Stimulated activated naive CD8-positive, alpha-beta T cell treated with anti-CD3 and anti-CD28 coated beads, Interleukin-15, Interleukin-2, amounts not matched to agents 100 ng/mL and 50 ng/mL, for 24 hours (primary cell): ENCODE results near the gene VAV1.
"Not testable (repeated sequence)": the region's sequence is repeated elsewhere in the genome, so short reads cannot be mapped to it uniquely, and the experiment has no call there.

Source experiments
- H3K27ac Mint-ChIP-seq: one replicate; pipeline ENCODE4 v1.8.0; 2021; ENCODE audit warnings: mild to moderate bottlenecking, mixed read lengths
- H3K27me3 Mint-ChIP-seq: one replicate; pipeline ENCODE4 v1.8.0; 2021; ENCODE audit warnings: mixed read lengths
- H3K36me3 Mint-ChIP-seq: one replicate; pipeline ENCODE4 v1.8.0; 2021; ENCODE audit warnings: low read depth, mixed read lengths
- H3K4me1 Mint-ChIP-seq: one replicate; pipeline ENCODE4 v1.8.0; 2021; ENCODE audit warnings: low read depth, mixed read lengths
- H3K4me3 Mint-ChIP-seq: one replicate; pipeline ENCODE4 v1.8.0; 2021; ENCODE audit warnings: mild to moderate bottlenecking, mixed read lengths
- H3K9me3 Mint-ChIP-seq: one replicate; pipeline ENCODE4 v1.8.0; 2021; ENCODE audit warnings: mixed read lengths

The VAV1 gene

DNA sequence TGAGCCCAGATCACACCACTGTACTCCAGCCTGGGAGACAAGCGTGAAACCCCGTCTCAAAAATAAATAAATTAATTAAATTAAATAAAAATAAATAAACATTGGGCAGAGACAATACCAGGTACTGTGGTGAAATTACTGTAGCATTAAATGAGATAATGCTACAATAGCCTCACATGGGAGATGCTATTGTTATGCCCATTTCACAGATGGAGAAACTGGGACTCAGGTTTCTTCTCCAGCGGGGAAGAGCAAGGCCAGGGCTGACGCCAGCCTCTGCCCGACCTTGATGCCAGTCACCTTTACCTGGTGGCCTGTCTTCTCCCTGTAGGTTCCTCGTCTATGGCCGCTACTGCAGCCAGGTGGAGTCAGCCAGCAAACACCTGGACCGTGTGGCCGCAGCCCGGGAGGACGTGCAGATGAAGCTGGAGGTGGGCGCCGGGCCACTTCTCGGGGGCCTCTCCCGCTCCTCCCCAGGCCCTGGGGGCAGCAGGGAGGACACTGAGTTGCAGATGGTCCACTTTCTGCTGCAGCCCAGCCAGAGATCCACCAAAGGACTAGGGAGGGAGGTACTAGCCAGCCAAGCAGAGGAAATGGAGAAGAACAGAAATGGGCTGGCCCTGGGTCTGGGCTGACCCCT, 53.9 kb downstream of the VAV1 start:
- Mint-ChIP-seq H3K4me1 (peaks cover 3% of the 10 kb centered on the region), H3K27ac (no peak overlapping the region)

DNA sequence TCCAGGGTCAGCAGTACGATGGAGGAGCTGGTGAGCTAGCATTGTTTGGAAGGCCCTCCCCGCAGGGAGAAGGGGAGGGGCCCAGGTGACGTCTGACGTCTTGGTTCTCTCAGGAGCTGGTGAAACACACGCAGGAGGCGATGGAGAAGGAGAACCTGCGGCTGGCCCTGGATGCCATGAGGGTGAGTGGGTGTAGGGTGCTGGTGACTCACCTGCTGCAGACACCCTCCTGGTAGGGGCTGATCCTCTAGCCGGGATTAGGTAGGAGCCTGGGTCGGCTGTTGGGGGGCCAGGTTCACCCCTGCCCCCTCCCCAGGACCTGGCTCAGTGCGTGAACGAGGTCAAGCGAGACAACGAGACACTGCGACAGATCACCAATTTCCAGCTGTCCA, 55.8 kb downstream of the VAV1 start:
- Mint-ChIP-seq H3K36me3 (peaks cover 73% of the 10 kb centered on the region), H3K4me3 (no peak overlapping the region), H3K27me3 (no peaks in the 10 kb centered on the region), H3K27ac (no peak overlapping the region), H3K9me3 (no peaks in the 10 kb centered on the region), H3K4me1 (peaks cover 3% of the 10 kb centered on the region)

More for the DNA sequence above, 53.9 kb downstream of the VAV1 start:
- no peaks in the 10 kb centered on the region for H3K27me3 Mint-ChIP-seq
- no peak overlapping the region for H3K4me3 Mint-ChIP-seq
- H3K9me3 Mint-ChIP-seq: no peaks in the 10 kb centered on the region
- peaks cover 61% of the 10 kb centered on the region for H3K36me3 Mint-ChIP-seq

DNA sequence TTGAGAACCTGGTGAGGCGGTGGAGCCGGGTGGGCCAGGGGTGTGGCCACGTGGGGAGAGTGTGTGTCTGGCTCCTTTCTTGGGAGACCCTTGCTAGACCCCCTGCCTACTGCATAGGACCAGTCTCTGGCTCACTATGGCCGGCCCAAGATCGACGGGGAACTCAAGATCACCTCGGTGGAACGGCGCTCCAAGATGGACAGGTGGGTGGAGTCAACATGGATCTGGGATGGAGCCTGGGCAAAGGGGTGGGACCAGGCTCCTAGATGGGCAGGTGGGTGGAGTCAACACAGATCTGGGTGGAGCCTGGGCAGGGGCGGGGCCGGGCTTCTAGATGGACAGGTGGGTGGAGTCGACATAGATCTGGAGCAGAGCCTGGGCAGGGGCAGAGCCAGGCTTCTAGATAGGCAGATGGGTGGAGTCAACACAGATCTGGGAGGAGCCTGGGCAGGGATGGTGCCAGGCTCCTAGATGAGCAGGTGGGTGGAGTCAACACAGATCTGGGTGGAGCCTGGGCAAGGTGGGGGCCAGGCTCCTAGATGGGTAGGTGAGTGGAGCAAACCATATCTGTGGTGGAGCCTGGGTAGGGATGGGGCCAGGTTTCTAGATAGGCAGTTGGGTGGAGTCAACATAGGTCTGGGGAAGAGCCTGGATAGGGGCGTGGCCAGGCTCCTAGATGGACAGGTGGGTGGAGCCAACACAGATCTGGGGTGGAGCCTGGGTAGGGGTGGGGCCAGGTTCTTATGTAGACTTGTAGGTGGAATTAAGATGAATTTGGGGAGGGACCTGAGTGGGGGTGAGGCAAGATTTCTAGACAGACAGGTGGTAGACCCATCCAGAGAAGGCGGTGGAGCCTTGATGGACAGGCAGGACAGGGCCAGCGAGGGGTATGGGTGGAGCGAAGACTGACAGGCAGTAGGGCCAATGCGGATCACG, 56.5 kb downstream of the VAV1 start:
- H3K9me3 Mint-ChIP-seq: no peaks in the 10 kb centered on the region
- peaks cover 3% of the 10 kb centered on the region for H3K4me1 Mint-ChIP-seq
- H3K27ac Mint-ChIP-seq: peak overlapping the region; percentile 65
- no peak overlapping the region for H3K4me3 Mint-ChIP-seq
- H3K36me3 Mint-ChIP-seq: peaks cover 73% of the 10 kb centered on the region
- H3K27me3 Mint-ChIP-seq: no peaks in the 10 kb centered on the region

DNA sequence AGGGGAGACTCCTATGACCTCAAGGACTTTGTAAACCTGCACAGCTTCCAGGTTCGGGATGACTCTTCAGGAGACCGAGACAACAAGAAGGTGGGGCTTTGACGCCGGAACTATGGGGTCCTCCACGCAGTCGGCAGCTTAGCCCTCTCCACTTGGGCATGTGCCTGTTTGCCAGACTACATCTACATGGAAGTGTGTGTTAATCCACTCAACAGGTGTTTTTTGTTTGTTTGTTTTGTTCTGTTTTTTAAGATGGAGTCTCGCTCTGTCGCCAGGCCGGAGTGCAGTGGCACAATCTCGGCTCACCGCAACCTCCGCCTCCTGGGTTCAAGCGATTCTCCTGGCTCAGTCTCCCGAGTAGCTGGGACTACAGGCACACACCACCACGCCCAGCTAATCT, 57.3 kb downstream of the VAV1 start:
- H3K4me3 Mint-ChIP-seq, H3K9me3 Mint-ChIP-seq, H3K4me1 Mint-ChIP-seq, H3K27me3 Mint-ChIP-seq, H3K27ac Mint-ChIP-seq: not testable (repeated sequence)
- H3K36me3 Mint-ChIP-seq: peaks cover 67% of the 10 kb centered on the region

DNA sequence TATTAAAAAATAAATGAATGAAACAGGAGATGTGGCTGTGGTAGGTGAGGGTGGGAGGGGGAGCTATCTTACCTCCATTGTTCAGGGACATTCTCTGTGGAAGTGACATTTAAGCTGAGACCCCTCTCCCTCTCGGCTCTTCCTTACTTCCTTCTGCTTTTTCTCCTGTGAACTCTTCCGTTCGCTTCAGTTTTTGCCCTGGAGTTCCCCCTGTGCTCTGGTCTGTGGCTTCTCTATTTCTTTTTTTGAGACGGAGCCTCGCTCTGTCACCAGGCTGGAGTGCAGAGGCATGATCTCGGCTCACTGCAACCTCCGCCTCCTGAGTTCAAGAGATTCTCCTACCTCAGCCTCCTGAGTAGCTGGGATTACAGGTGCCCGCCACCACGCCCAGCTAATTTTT, 58.6 kb downstream of the VAV1 start:
- H3K4me3 Mint-ChIP-seq, H3K9me3 Mint-ChIP-seq, H3K27me3 Mint-ChIP-seq, H3K27ac Mint-ChIP-seq, H3K4me1 Mint-ChIP-seq: not testable (repeated sequence)
- H3K36me3 Mint-ChIP-seq: peaks cover 68% of the 10 kb centered on the region

DNA sequence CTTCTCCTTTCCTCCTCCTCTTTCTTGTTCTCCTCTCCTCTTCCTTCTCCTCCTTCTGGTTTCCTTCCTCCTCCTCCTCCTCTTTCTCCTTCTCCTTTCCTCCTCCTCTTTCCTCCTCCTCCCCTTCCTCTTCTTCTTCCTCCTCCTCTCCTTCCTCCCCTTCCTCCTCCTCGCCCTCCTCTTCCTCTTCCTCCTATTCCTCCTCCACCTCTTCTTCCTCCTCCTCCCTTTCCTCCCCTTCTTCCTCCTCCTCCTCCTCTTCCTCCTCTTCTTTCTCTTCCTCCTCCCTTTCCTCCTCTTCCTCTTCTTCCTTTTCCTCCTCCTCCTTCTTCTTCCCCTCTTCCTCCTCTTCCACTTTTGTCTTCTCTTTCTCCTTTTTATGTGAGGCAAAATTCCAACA, 59.9 kb downstream of the VAV1 start:
- peak overlapping the region; percentile 56 for H3K27ac Mint-ChIP-seq

DNA sequence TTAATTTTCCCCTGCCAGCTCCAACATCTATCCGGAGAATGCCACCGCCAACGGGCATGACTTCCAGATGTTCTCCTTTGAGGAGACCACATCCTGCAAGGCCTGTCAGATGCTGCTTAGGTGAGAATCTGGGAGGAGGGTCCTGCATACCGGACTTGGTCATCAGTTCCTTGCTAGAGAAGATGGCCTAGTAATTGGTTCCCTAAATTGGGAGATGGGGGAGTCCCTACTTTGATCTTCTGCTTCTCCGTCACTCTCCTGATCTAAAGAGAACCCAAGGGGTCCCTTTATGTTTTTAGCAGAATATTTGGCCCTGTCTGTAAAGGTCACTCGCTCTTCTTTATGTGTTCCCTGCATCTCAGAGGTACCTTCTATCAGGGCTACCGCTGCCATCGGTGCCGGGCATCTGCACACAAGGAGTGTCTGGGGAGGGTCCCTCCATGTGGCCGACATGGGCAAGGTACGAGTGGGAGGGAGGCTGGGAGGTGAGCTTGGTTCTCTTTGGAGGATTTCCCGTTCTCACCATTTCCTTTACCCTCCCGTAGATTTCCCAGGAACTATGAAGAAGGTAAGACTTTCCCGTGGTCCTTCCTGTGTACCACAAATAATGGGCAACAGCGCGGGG, 60.8 kb downstream of the VAV1 start:
- Mint-ChIP-seq H3K36me3 (peaks cover 75% of the 10 kb centered on the region), H3K27ac (no peak overlapping the region), H3K4me3 (no peak overlapping the region), H3K4me1 (peaks cover 24% of the 10 kb centered on the region), H3K9me3 (no peaks in the 10 kb centered on the region), H3K27me3 (no peaks in the 10 kb centered on the region)

More for the DNA sequence above, 59.9 kb downstream of the VAV1 start:
- Mint-ChIP-seq H3K36me3 (peaks cover 75% of the 10 kb centered on the region), H3K9me3 (no peaks in the 10 kb centered on the region), H3K27me3 (no peaks in the 10 kb centered on the region), H3K4me3 (no peak overlapping the region), H3K4me1 (peaks cover 18% of the 10 kb centered on the region)

DNA sequence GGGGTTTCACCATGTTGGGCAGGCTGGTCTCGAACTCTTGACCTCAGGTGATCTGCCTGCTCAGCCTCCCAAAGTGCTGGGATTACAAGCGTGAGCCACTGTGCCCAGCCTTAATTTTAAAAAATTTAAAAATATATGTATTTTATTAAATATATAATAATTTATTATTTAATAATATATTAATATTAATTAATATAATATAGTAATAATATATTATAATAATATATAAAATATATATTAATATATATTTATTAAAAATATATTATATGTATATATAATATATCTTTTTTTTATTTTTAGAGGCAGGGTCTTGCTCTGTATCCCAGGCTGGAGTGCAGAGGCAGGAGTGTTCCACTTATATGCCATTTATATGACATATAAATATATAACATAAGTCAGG, 61.9 kb downstream of the VAV1 start:
- Mint-ChIP-seq H3K9me3 (no peaks in the 10 kb centered on the region), H3K4me3 (no peak overlapping the region), H3K36me3 (peaks cover 67% of the 10 kb centered on the region), H3K4me1 (peaks cover 27% of the 10 kb centered on the region), H3K27me3 (no peaks in the 10 kb centered on the region), H3K27ac (no peak overlapping the region)

DNA sequence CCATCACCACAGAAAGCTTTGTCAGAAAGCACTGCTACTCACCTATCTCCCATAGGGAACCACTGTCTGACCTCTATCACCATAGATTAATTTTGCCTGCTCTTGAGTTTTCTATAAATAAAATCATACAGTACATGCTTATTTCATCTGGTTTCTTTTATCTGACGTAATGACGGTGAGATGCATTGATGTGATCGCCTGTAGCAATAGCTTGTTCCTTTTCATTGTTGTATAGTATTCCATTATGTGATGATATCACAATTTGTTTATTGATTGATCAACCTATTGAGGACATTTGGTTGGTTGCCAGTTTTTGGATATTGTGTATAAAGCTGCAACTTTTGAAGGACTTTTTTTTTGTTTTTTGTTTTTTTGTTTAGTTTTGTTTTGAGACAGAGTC, 63.0 kb downstream of the VAV1 start:
- Mint-ChIP-seq H3K4me3 (no peak overlapping the region), H3K4me1 (peaks cover 27% of the 10 kb centered on the region), H3K36me3 (peaks cover 67% of the 10 kb centered on the region), H3K27ac (no peak overlapping the region), H3K27me3 (no peaks in the 10 kb centered on the region), H3K9me3 (no peaks in the 10 kb centered on the region)

DNA sequence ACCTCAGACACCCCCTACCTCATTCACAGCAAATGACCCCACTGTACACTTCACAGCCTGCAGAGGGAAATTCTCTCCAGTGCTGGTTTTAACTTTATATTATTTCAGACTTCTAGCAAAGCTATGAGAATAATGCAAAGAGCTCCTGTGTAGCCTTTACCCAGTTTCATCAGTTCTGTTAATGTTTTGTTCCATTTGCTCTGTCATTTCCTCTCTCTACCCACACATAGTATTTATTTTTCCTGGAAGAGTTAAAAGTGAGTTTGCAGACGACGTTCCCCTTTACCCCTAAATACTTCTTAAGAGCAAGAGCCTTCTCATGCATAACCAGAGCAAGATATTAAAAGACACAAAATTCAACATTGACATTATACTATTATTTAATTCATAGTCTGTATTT, 65.0 kb downstream of the VAV1 start:
- Mint-ChIP-seq H3K27ac (peak overlapping the region; percentile 91), H3K4me1 (peaks cover 27% of the 10 kb centered on the region), H3K36me3 (peaks cover 56% of the 10 kb centered on the region), H3K9me3 (no peaks in the 10 kb centered on the region), H3K4me3 (peak overlapping the region; percentile 38), H3K27me3 (no peaks in the 10 kb centered on the region)

DNA sequence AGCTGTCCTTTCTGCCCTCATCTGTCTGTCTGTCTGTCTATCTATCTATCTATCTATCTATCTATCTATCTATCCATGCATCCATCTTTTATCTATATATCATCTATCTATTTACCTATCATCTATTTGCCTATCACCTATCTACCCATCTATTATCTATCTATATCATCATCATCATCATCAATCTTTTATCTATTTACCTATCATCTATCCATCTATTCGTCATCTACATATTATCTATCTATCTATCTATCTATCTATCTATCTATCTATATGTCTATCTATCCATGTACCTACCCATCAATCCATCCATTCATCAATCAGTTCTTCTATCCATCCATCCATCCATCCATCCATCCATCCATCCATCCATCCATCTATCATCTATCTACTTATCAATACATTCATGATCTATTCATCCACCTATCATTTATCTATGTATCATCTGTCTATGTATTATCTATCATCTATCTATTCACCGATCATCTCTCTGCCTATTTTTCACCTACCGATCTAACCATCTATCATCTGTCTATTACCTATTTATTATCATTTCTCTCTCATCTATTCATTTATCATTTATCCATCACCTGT, 65.7 kb downstream of the VAV1 start:
- Mint-ChIP-seq H3K4me3 (peak overlapping the region; percentile 28), H3K36me3 (peaks cover 51% of the 10 kb centered on the region)

DNA sequence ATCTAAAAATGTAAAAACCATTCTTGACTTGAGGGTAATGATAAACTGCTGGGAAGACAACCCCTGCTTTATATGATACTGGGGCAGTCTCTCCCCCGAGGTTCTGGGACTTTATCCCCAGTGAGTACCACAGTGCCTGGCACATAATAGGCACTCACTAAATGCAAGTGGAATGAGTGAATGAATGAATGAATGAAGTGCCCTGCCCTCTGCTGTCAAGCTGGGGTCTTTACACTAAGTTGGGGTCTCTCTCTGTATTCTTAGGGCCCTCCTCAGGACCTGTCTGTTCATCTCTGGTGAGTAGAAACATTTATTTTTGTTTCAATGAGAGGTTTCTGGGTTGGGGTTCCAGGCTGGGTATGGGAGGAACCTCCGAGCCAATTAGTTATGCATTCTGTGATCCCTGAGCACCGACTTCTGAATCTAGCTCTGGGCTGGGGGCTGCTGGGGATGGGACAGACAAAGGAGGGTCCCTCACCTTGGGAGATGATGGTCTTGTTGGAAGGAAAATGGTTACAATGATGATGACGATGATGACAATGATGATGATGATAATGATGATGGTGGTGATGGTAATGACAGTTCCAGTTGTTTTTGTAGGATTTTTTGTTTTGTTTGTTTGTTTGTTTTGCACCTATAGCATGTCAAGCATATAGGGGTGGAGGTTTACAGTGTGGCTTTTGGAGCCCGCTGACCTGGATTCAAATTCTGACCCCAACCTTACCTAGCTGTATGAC, 70.5 kb downstream of the VAV1 start:
- Mint-ChIP-seq H3K27ac (no peak overlapping the region), H3K4me3 (no peak overlapping the region), H3K36me3 (peaks cover 24% of the 10 kb centered on the region), H3K9me3 (no peaks in the 10 kb centered on the region), H3K27me3 (no peaks in the 10 kb centered on the region), H3K4me1 (peaks cover 5% of the 10 kb centered on the region)

More for the DNA sequence above, 65.7 kb downstream of the VAV1 start:
- peaks cover 27% of the 10 kb centered on the region for H3K4me1 Mint-ChIP-seq
- peak overlapping the region; percentile 91 for H3K27ac Mint-ChIP-seq
- H3K9me3 Mint-ChIP-seq: no peaks in the 10 kb centered on the region
- no peaks in the 10 kb centered on the region for H3K27me3 Mint-ChIP-seq

DNA sequence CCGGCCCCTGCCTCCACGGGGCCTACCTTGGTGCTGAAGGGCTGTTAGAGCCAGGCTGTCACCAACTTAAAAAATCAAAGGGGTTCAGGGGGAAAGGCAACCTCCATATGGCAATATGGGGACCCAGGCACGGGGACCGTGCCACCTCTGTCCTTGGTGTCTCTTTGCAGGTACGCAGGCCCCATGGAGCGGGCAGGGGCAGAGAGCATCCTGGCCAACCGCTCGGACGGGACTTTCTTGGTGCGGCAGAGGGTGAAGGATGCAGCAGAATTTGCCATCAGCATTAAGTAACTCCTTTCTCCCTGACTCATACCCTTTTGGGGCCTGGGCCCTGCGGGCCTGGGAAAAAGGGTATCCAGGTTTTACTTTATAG, 75.3 kb downstream of the VAV1 start:
- Mint-ChIP-seq H3K27me3 (no peaks in the 10 kb centered on the region), H3K4me1 (peaks cover 4% of the 10 kb centered on the region), H3K27ac (no peak overlapping the region), H3K9me3 (no peaks in the 10 kb centered on the region), H3K36me3 (peaks cover 32% of the 10 kb centered on the region), H3K4me3 (no peak overlapping the region)

DNA sequence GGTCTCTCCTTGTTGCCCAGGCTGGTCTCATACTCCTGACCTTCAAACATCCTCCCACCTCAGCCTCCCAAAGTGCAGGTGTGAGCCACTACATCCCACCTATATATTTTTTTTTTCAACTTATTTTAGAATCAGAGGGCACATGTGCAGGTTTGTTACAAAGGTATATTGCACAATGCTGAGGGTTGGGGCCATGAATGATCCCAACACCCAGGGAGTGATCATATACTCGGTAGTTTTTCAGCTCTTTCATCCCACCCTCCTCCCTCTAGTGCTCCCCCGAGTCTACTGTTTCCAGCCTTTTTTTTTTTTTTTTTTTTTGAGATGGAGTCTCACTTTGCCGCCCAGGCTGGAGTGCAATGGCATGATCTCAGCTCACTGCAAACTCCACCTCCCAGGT, 76.5 kb downstream of the VAV1 start:
- no peaks in the 10 kb centered on the region for H3K9me3 Mint-ChIP-seq
- peaks cover 26% of the 10 kb centered on the region for H3K36me3 Mint-ChIP-seq
- H3K27me3 Mint-ChIP-seq: no peaks in the 10 kb centered on the region
- no peak overlapping the region for H3K27ac Mint-ChIP-seq
- H3K4me1 Mint-ChIP-seq: peaks cover 4% of the 10 kb centered on the region
- H3K4me3 Mint-ChIP-seq: no peak overlapping the region
